Testis (tissue), 2 donors: ENCODE results near the gene S1PR4.

ENCODE experiments used
- POLR2A ChIP-seq: fragments of 450-650 bp; IDR thresholded peaks from one replicate; pipeline ENCODE4 v1.6.1; 2017; ENCODE audit warnings: antibody characterized with exemption, mild to moderate bottlenecking, moderate library complexity
- TF ChIP-seq, protein P1 (sequence below), 3 experiments: fragments of 450-650 bp in 2 of 3; fragments of 200-600 bp in 1 of 3; sonication (generic) in 1 of 3; IDR thresholded peaks; one replicate each; pipeline ENCODE4 v1.5.1; 2016 to 2019; ENCODE audit warnings: antibody characterized with exemption in 3 of 3, mild to moderate bottlenecking in 2 of 3, moderate library complexity in 1 of 3

- TF ChIP-seq, protein P1, sequence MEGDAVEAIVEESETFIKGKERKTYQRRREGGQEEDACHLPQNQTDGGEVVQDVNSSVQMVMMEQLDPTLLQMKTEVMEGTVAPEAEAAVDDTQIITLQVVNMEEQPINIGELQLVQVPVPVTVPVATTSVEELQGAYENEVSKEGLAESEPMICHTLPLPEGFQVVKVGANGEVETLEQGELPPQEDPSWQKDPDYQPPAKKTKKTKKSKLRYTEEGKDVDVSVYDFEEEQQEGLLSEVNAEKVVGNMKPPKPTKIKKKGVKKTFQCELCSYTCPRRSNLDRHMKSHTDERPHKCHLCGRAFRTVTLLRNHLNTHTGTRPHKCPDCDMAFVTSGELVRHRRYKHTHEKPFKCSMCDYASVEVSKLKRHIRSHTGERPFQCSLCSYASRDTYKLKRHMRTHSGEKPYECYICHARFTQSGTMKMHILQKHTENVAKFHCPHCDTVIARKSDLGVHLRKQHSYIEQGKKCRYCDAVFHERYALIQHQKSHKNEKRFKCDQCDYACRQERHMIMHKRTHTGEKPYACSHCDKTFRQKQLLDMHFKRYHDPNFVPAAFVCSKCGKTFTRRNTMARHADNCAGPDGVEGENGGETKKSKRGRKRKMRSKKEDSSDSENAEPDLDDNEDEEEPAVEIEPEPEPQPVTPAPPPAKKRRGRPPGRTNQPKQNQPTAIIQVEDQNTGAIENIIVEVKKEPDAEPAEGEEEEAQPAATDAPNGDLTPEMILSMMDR (IDR thresholded peaks at IDR 0.05), result no peak
- no peak for TF ChIP-seq POLR2A
These were observed 50.8 kb downstream of the S1PR4 start for GRCh38 chr19:3229346-3229743.
